HepG2 (cell line): ENCODE data around the gene CCR2. TPM values are rescaled to one million over a fixed set of nuclear protein-coding genes. Genes with fewer than 3 reads are reported as not detected.

Experiments used
- ATAC-seq: fragments of 200-7000 bp; cut with Tn5 transposase; 3 replicates; pipeline ENCODE4 v1.9.1; 2020; ENCODE audit warnings: mild to moderate bottlenecking, moderate library complexity
- BruUV-seq: library from RNA; stranded (reverse); fragments of 400-500 nt; replicated peaks from 2 replicates; lab custom pipeline; 2021; lab: Mats Ljungman, UMichigan
- CTCF ChIA-PET: fragments of 300-600 bp; formaldehyde crosslinking; extraction: SDS; loops from one replicate; lab custom pipeline; 2021; ENCODE audit warnings: low total read pairs, inconsistent platforms, low intra/inter-chr PET ratio; lab: Yijun Ruan, JAX
- POLR2A ChIA-PET: fragments of 350-600 bp; sonication (Branson Sonifier 250); formaldehyde crosslinking; loops from one replicate; lab custom pipeline; 2020; ENCODE audit warnings: antibody characterized with exemption, inconsistent platforms; lab: Yijun Ruan, JAX
- DNase-seq: peaks from one replicate; pipeline ENCODE4 v3.0.0-alpha.2; 2015; ENCODE audit warnings: low spot score
- FAIRE-seq: peaks from 3 replicates; lab custom pipeline; 2011; peaks lifted over from hg19 to GRCh38; lab: Jason Lieb, UNC
- H2AFZ ChIP-seq: one replicate; pipeline ENCODE4 v1.6.1; 2011; ENCODE audit warnings: low read length, inconsistent platforms
- H3K27ac ChIP-seq: fragments of 300-600 bp; 3 replicates; pipeline ENCODE4 v1.8.0; 2011; ENCODE audit warnings: mixed run types, mild to moderate bottlenecking, mixed read lengths, low read length, inconsistent platforms; ENCODE audit not compliant: insufficient read depth; ENCODE audit errors: extremely low read length
- H3K27me3 ChIP-seq, 2 experiments: fragments of 200-600 bp in 1 of 2; 2 replicates in 1 of 2; 3 replicates in 1 of 2; pipeline versions ENCODE4 v1.6.0 to v1.8.0; 2011; ENCODE audit warnings: low read length in 2 of 2, mild to moderate bottlenecking in 2 of 2, moderate library complexity in 2 of 2, inconsistent platforms in 1 of 2; ENCODE audit not compliant: insufficient read depth in 2 of 2, control insufficient read depth in 1 of 2
- H3K36me3 ChIP-seq, 2 experiments: fragments of 200-600 bp in 1 of 2; replicated peaks in 1 of 2; 2 replicates in 1 of 2; 3 replicates in 1 of 2; pipeline versions ENCODE4 v1.5.1 to v1.8.0; 2011; ENCODE audit warnings: low read length in 2 of 2, inconsistent platforms in 1 of 2; ENCODE audit not compliant: insufficient read depth in 2 of 2, control insufficient read depth in 1 of 2
- H3K4me1 ChIP-seq: 2 replicates; pipeline ENCODE4 v1.5.1; 2012; ENCODE audit warnings: low read length, inconsistent platforms; ENCODE audit not compliant: insufficient read depth
- H3K4me2 ChIP-seq: 2 replicates; pipeline ENCODE4 v1.6.0; 2011; ENCODE audit warnings: low read depth, low read length, inconsistent platforms
- H3K4me3 ChIP-seq, 3 experiments: fragments of 200-600 bp in 1 of 3; sonication (generic), shearing (Covaris generic) in 1 of 3; replicated peaks in 1 of 3; 2 replicates each; pipeline ENCODE4 v1.5.1; 2011 to 2016; ENCODE audit warnings: low read length in 3 of 3, inconsistent platforms in 2 of 3, low read depth in 2 of 3, mild to moderate bottlenecking in 2 of 3, control low read depth in 1 of 3, mixed read lengths in 1 of 3; ENCODE audit not compliant: insufficient read depth in 1 of 3
- H3K79me2 ChIP-seq: one replicate; pipeline ENCODE4 v1.6.1; 2011; ENCODE audit warnings: low read length, inconsistent platforms; ENCODE audit not compliant: insufficient read depth
- H3K9ac ChIP-seq: 2 replicates; pipeline ENCODE4 v1.6.0; 2011; ENCODE audit warnings: mild to moderate bottlenecking, low read depth, low read length, inconsistent platforms; ENCODE audit not compliant: insufficient read depth
- H3K9me3 ChIP-seq: 2 replicates; pipeline ENCODE4 v1.5.1; 2012; ENCODE audit warnings: mild to moderate bottlenecking, low read length
- H4K20me1 ChIP-seq: 2 replicates; pipeline ENCODE4 v1.6.0; 2011; ENCODE audit warnings: inconsistent platforms, mild to moderate bottlenecking, low read length, moderate library complexity; ENCODE audit not compliant: insufficient read depth
- AKNA ChIP-seq: sonication (generic); formaldehyde crosslinking; IDR thresholded peaks from 2 replicates; pipeline ENCODE4 v1.4.0; 2020; ENCODE audit warnings: missing genetic modification reagents, borderline replicate concordance
- ATF7-NPFF ChIP-seq: sonication (generic); formaldehyde crosslinking; IDR thresholded peaks from 2 replicates; pipeline ENCODE4 v1.8.1; 2023; ENCODE audit warnings: mild to moderate bottlenecking, low read depth, missing genetic modification reagents, moderate library complexity
- CENPT ChIP-seq: sonication (generic); formaldehyde crosslinking; IDR thresholded peaks from 2 replicates; pipeline ENCODE4 v1.8.0; 2022; ENCODE audit warnings: low read depth, mild to moderate bottlenecking, moderate library complexity, missing genetic modification reagents
- DMAP1 ChIP-seq: IDR thresholded peaks from 2 replicates; pipeline ENCODE4 v1.6.1; 2016
- ISX ChIP-seq: sonication (generic); formaldehyde crosslinking; conservative IDR thresholded peaks from 2 replicates; pipeline ENCODE4 v1.5.0; 2020; ENCODE audit warnings: missing genetic modification reagents
- MLXIP ChIP-seq: sonication (generic); formaldehyde crosslinking; IDR thresholded peaks from 2 replicates; pipeline ENCODE4 v1.9.0; 2021; ENCODE audit warnings: missing genetic modification reagents, borderline replicate concordance
- ZBTB34 ChIP-seq: sonication (generic); formaldehyde crosslinking; IDR thresholded peaks from 2 replicates; pipeline ENCODE4 v1.8.0; 2022; ENCODE audit warnings: mild to moderate bottlenecking, missing genetic modification reagents
- ZFP62 ChIP-seq: sonication (generic); formaldehyde crosslinking; IDR thresholded peaks from 2 replicates; pipeline ENCODE4 v1.4.0; 2020; ENCODE audit warnings: missing genetic modification reagents
- ZKSCAN5 ChIP-seq: sonication (generic); formaldehyde crosslinking; IDR thresholded peaks from 2 replicates; pipeline ENCODE4 v1.5.1; 2020; ENCODE audit warnings: mild to moderate bottlenecking, missing genetic modification reagents
- ZNF263 ChIP-seq: sonication (generic); formaldehyde crosslinking; IDR thresholded peaks from 2 replicates; pipeline ENCODE4 v1.4.0; 2020; ENCODE audit warnings: missing genetic modification reagents
- ZNF562 ChIP-seq: sonication (generic); formaldehyde crosslinking; IDR thresholded peaks from 2 replicates; pipeline ENCODE4 v1.8.0; 2022; ENCODE audit warnings: missing genetic modification reagents, borderline replicate concordance
- ZNF710 ChIP-seq: sonication (generic); formaldehyde crosslinking; IDR thresholded peaks from 2 replicates; pipeline ENCODE4 v1.5.0; 2020; ENCODE audit warnings: mild to moderate bottlenecking, missing genetic modification reagents, borderline replicate concordance
- ZSCAN31 ChIP-seq: sonication (generic); formaldehyde crosslinking; IDR thresholded peaks from 2 replicates; pipeline ENCODE4 v1.5.0; 2020; ENCODE audit warnings: low read depth, mild to moderate bottlenecking, missing genetic modification reagents
- in situ Hi-C: cut with HindIII; loops from 2 replicates; pipeline ENCODE4 v1.10.0; 2017; ENCODE audit warnings: low pct_unique_long_range_greater_than_20kb; ENCODE audit not compliant: extremely low pct_ligation_motif_present
- intact Hi-C: fragments of 100-400 bp; cut with micrococcal nuclease; formaldehyde crosslinking; loops from one replicate; pipeline ENCODE4 v1.10.0; 2022; ENCODE audit not compliant: unreplicated experiment
- polyA plus RNA-seq, 8 experiments: library from polyadenylated mRNA; depleted of rRNA in 3 of 8; stranded (reverse) in 7 of 8; unstranded in 1 of 8; fragments of >200 nt; fragmentation: Illumina TruSeq in 4 of 8; extraction: Trizol in 4 of 8; gene quantifications; 2 replicates each; pipeline versions ENCODE4 v1.2.1 to v1.2.3, GENCODE V29; 2011 to 2016; ENCODE audit warnings: low read depth in 4 of 8, missing spikeins in 1 of 8, mixed read lengths in 1 of 8; ENCODE audit not compliant: insufficient read depth in 1 of 8
- total RNA-seq, 5 experiments: library from RNA; depleted of rRNA; stranded (reverse); fragments of >200 nt; fragmentation: Illumina TruSeq; extraction: Trizol; gene quantifications; 2 replicates each; pipeline ENCODE4 v1.2.3, GENCODE V29; 2016; ENCODE audit warnings: low read depth in 1 of 5

Gene CCR2
- total and polyA plus RNA-seq, 2 of the 13 experiments (the other 11 are each of a cell fraction or from before 2014, with no cell fraction given): not detected

GRCh38 chr3:46354478-46354877 is 567 bp downstream of the CCR2 start (continued):
- no peak for TF ChIP-seq ZNF562 (CRISPR knock-in tag)
- TF ChIP-seq ISX (CRISPR knock-in tag): no peak
- no peak for TF ChIP-seq MLXIP (CRISPR knock-in tag)
- TF ChIP-seq ZNF710 (CRISPR knock-in tag): no peak

GRCh38 chr3:46354984-46355383 is 1.1 kb downstream of the CCR2 start:
- POLR2A ChIA-PET: no interaction called here
- Histone ChIP-seq H3K4me3 (no peak overlapping the region), H3K4me1 (no peaks in the 10 kb centered on the region), H3K9ac (no peak overlapping the region), H4K20me1 (no peaks in the 10 kb centered on the region), H2AFZ (no peak overlapping the region), H3K36me3 (no peaks in the 10 kb centered on the region), H3K79me2 (no peaks in the 10 kb centered on the region), H3K9me3 (no peaks in the 10 kb centered on the region), H3K27me3 (peaks cover 0 to 9% of the 10 kb centered on the region in 2 experiments; a peak in 2 of 5 replicates), H3K4me2 (no peak overlapping the region), H3K27ac (no peak overlapping the region)
- in situ Hi-C loops: no loop called here
- no peak for FAIRE-seq
- intact Hi-C loops: no loop called here
- ATAC-seq: no peak
- CTCF ChIA-PET: no interaction called here
- DNase-seq: no peak
- no TSS peak for BruUV-seq
- TF ChIP-seq ZBTB34 (CRISPR knock-in tag) (no peak), ZNF263 (CRISPR knock-in tag) (no peak), CENPT (no peak), ATF7-NPFF (CRISPR knock-in tag) (no peak), ZKSCAN5 (no peak), DMAP1 (CRISPR knock-in tag) (no peak), ZFP62 (no peak), ZSCAN31 (CRISPR knock-in tag) (no peak), AKNA (CRISPR knock-in tag) (no peak)
